Lung (tissue), 12 donors: Measurements from ENCODE around the gene THAP7. TPM values are rescaled to one million over a fixed set of nuclear protein-coding genes. Genes with fewer than 3 reads are reported as not detected.

ENCODE experiments used
- ATAC-seq: fragments of 200-7000 bp; cut with Tn5 transposase; one replicate; pipeline ENCODE4 v1.9.1; 2020; ENCODE audit warnings: moderate number of reproducible peaks; ENCODE audit not compliant: insufficient read depth, low FRiP score
- DNase-seq, 3 donors: peaks; one replicate each; pipeline ENCODE4 v3.0.0-alpha.2; 2013 to 2017
- H3K27ac ChIP-seq, 2 donors: one replicate each; pipeline ENCODE4 v1.5.1; 2013; ENCODE audit warnings: mild to moderate bottlenecking in 2 of 2, moderate library complexity in 2 of 2, control low read depth in 1 of 2, inconsistent platforms in 1 of 2, low read depth in 1 of 2, low read length in 1 of 2
- H3K27me3 ChIP-seq, 3 donors: one replicate each; pipeline ENCODE4 v1.5.1; 2013; ENCODE audit warnings: low read length in 2 of 3; ENCODE audit not compliant: control insufficient read depth in 3 of 3, insufficient read depth in 3 of 3
- H3K36me3 ChIP-seq, 4 donors: one replicate each; pipeline ENCODE4 v1.5.1; 2013; ENCODE audit warnings: low read length in 4 of 4, mild to moderate bottlenecking in 1 of 4, moderate library complexity in 1 of 4; ENCODE audit not compliant: control insufficient read depth in 4 of 4, insufficient read depth in 4 of 4
- H3K4me1 ChIP-seq, 5 donors: one replicate each; pipeline ENCODE4 v1.5.1; 2013; ENCODE audit warnings: low read length in 5 of 5, mild to moderate bottlenecking in 2 of 5, moderate library complexity in 1 of 5; ENCODE audit not compliant: control insufficient read depth in 5 of 5, insufficient read depth in 5 of 5
- H3K4me3 ChIP-seq: one replicate; pipeline ENCODE4 v1.5.1; 2013; ENCODE audit warnings: mild to moderate bottlenecking, control low read depth, moderate library complexity
- H3K9ac ChIP-seq, 2 donors: one replicate each; pipeline ENCODE4 v1.5.1; 2013; ENCODE audit warnings: low read length in 2 of 2, control low read depth in 1 of 2; ENCODE audit not compliant: insufficient read depth in 1 of 2
- H3K9me3 ChIP-seq, 4 donors: one replicate each; pipeline ENCODE4 v1.5.1; 2013; ENCODE audit warnings: low read length in 3 of 4, mild to moderate bottlenecking in 1 of 4, moderate library complexity in 1 of 4; ENCODE audit not compliant: control insufficient read depth in 4 of 4, insufficient read depth in 3 of 4
- CTCF ChIP-seq: IDR thresholded peaks from 2 replicates; pipeline ENCODE4 v1.5.1; 2012; ENCODE audit warnings: mild to moderate bottlenecking; ENCODE audit errors: control extremely low read depth, extremely low read depth
- WGBS, 2 donors: extraction: QIAGEN DNeasy Blood & Tissue Kit; methylation state at CpG; one replicate each; pipeline ENCODE4 v1.1.7; 2013; 5-methylcytosine and 5-hydroxymethylcytosine counted together
- polyA plus RNA-seq, 2 donors: library from polyadenylated mRNA; stranded (reverse); fragments of 200-250 nt; gene quantifications; one replicate each; pipeline ENCODE4 v1.2.1, GENCODE V29; 2013
- total RNA-seq, 2 donors: library from RNA; depleted of rRNA in 1 of 2; stranded (reverse); fragments of >200 nt in 1 of 2; gene quantifications; one replicate each; pipeline ENCODE4 v1.2.1, GENCODE V29; 2014 to 2021
- donor health status: control.
- donor health status: control.
- donor health status: Bipolar disorder and iron deficiency.
- donor health status: healthy.
- donor health status: DM: yes; HTN: yes; CAD: no.

Gene THAP7
- total and polyA plus RNA-seq, 4 donors, result 20.4 to 61.3 (median 27.6) TPM

- no peaks in the 10 kb centered on the region for H3K9me3 ChIP-seq
- H3K36me3 ChIP-seq, result no peaks in the 10 kb centered on the region
- no peak for TF ChIP-seq CTCF
- no peak overlapping the region for H3K9ac ChIP-seq
- no peaks in the 10 kb centered on the region for H3K27me3 ChIP-seq
- no peak overlapping the region for H3K27ac ChIP-seq
- no peak overlapping the region for H3K4me3 ChIP-seq
- no peak for DNase-seq
- 86 to 92% methylated on average over 13 of the region's 13 CpGs for WGBS, 2 donors
- H3K4me1 ChIP-seq, result peaks cover 2 to 36% (median 10%) of the 10 kb centered on the region in 5 donors
- no peak for ATAC-seq
These were observed 14.9 kb upstream of the THAP7 start for GRCh38 chr22:21016644-21017420.

DNA sequence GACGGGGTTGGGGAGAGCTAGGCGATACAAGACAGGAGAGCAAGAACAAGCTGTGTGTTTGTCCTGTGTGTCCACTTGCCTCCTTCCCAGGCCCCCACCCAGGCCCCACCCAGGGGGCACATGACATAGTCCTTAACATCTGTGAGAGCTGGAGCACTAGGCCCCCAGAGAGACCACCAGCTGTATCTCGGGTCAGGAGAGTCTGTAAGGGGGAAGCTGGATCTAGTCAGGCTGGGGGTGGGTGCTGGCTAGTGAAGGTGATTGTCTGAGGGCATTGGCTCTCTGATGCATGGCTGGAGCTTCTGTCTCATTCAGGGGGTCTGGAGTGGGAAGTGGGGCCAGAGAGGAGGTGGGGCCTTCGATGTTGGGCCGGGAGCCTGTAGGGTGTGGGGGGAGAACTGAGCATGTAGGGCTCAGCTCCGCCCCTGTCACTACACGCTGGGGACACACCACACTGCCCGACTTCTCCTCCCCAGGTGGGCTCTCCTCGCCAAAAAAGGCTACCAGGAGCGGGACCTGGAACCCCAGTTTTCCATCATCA, 13.6 kb upstream of the THAP7 start:
- 64 to 79% methylated on average over 10 of the region's 10 CpGs for WGBS, 2 donors
- TF ChIP-seq CTCF, result no peak
- H3K27ac ChIP-seq, result peak overlapping the region in 1 of 2 donors; percentile 62
- DNase-seq (no peak), ATAC-seq (no peak)
- peak overlapping the region in 1 of 2 donors; percentile 26 for H3K9ac ChIP-seq
- H3K36me3 ChIP-seq, result no peaks in the 10 kb centered on the region
- no peaks in the 10 kb centered on the region for H3K27me3 ChIP-seq
- no peak overlapping the region for H3K4me3 ChIP-seq
- H3K4me1 ChIP-seq, result peaks cover 2 to 36% (median 10%) of the 10 kb centered on the region in 5 donors
- H3K9me3 ChIP-seq, result no peaks in the 10 kb centered on the region

DNA sequence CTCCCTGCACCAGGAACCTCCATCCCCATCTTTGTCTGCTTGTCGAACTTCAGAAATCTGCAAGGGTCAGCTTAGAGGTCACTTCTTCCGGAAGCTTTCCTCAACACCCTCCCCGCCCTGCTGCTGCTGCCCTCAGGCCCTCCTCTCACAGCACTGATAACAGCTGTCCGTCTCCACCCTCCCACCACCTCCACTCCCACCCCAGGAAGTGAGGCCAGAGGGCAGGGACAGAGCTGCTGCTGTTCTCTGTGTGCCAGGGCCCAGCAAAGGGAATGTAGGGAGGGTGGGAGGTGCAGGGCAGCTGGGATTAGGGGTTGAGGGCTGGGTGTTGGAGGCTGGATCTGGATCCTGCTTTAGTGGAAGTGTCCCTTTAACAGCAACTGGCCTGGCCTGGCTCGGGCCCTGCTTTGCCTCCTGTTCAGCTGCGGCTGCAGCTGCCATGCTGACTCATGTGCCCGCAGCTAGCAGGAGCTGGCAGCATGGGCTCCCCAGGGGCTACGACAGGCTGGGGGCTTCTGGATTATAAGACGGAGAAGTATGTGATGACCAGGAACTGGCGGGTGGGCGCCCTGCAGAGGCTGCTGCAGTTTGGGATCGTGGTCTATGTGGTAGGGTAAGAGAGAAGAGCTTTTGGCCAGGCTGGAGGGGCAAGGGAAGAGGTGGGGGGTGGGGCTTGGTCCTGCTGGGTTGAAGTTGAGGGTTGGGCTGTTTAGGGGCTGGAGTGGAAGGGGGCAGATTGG, 13.0 kb upstream of the THAP7 start, which contains the start of gene P2RX6:
TSS of gene P2RX6 (plus strand) at position 440 of the 740 bp plus-strand sequence. CDS start at position 450, 10 bp downstream.
- TF ChIP-seq CTCF, result no peak
- Histone ChIP-seq H3K4me3 (peak within 1 kb of the TSS; percentile 37), H3K4me1 (peaks cover 2 to 36% (median 10%) of the 10 kb centered on the region in 5 donors), H3K36me3 (no peaks in the 10 kb centered on the region), H3K9ac (peak within 1 kb of the TSS; percentile 13 to 26), H3K27ac (peak within 1 kb of the TSS in 1 of 2 donors; percentile 81), H3K9me3 (no peaks in the 10 kb centered on the region), H3K27me3 (no peaks in the 10 kb centered on the region)
- ATAC-seq (no peak), DNase-seq (peak; percentile 81 to 85 (median 84))
- WGBS, 2 donors, result 29 to 39% methylated on average over 12 of the region's 12 CpGs
